H1 (cell line): Measurements from ENCODE around the gene RER1. TPM values are rescaled to one million over a fixed set of nuclear protein-coding genes. Genes with fewer than 3 reads are reported as not detected.

Experiments
- CTCF ChIA-PET: fragments of 300-600 bp; sonication (Branson Sonifier 250); formaldehyde crosslinking; loops from one replicate; lab custom pipeline; 2021; ENCODE audit not compliant: partially characterized antibody; lab: Charles Lee
- POLR2A ChIA-PET: fragments of 300-600 bp; sonication (Branson Sonifier 250); formaldehyde crosslinking; loops from one replicate; lab custom pipeline; 2021; ENCODE audit warnings: inconsistent platforms; ENCODE audit not compliant: partially characterized antibody; lab: Charles Lee
- DNase-seq, 2 experiments: peaks; one replicate each; pipeline versions ENCODE4 v3.0.0 to v3.0.0-alpha.2; 2010 to 2022; ENCODE audit warnings: low spot score in 2 of 2, low read depth in 1 of 2, mixed read lengths in 1 of 2
- FAIRE-seq: peaks from 2 replicates; lab custom pipeline; 2011; peaks lifted over from hg19 to GRCh38; lab: Jason Lieb, UNC
- H2AFZ ChIP-seq: 2 replicates; pipeline ENCODE4 v1.8.1; 2012; ENCODE audit warnings: low read length, inconsistent platforms
- H2AK5ac ChIP-seq: 2 replicates; pipeline ENCODE4 v1.6.1; 2013; ENCODE audit warnings: low read depth, low read length
- H2BK120ac ChIP-seq: replicated peaks from 2 replicates; pipeline ENCODE3; 2013; ENCODE audit warnings: low read depth, low read length, inconsistent platforms
- H2BK12ac ChIP-seq: 2 replicates; pipeline ENCODE4 v1.6.1; 2013; ENCODE audit warnings: low read depth, low read length
- H2BK15ac ChIP-seq: 2 replicates; pipeline ENCODE4 v1.6.1; 2013; ENCODE audit warnings: low read length
- H2BK20ac ChIP-seq: 2 replicates; pipeline ENCODE4 v1.6.1; 2013; ENCODE audit warnings: low read length
- H2BK5ac ChIP-seq: 2 replicates; pipeline ENCODE4 v1.6.1; 2013; ENCODE audit warnings: low read depth, low read length
- H3K14ac ChIP-seq: 2 replicates; pipeline ENCODE4 v1.6.1; 2013; ENCODE audit warnings: inconsistent platforms; ENCODE audit not compliant: insufficient read length
- H3K18ac ChIP-seq: 2 replicates; pipeline ENCODE4 v1.6.1; 2013; ENCODE audit warnings: low read length; ENCODE audit errors: extremely low read depth
- H3K23ac ChIP-seq: 2 replicates; pipeline ENCODE4 v1.6.1; 2013; ENCODE audit warnings: inconsistent platforms; ENCODE audit not compliant: insufficient read length
- H3K23me2 ChIP-seq: 2 replicates; pipeline ENCODE4 v1.6.1; 2013; ENCODE audit warnings: low read depth, low read length
- H3K27ac ChIP-seq: 2 replicates; pipeline ENCODE4 v1.6.1; 2011; ENCODE audit warnings: low read depth, low read length, inconsistent platforms
- H3K27me3 ChIP-seq, 4 experiments: replicated peaks in 1 of 4; 1 replicate in 1 of 4; 2 replicates in 3 of 4; pipeline versions ENCODE4 v1.6.1 to v1.8.1; 2011 to 2013; ENCODE audit warnings: low read length in 3 of 4, mild to moderate bottlenecking in 3 of 4, inconsistent platforms in 2 of 4, mixed read lengths in 2 of 4, moderate library complexity in 1 of 4; ENCODE audit not compliant: control insufficient read depth in 3 of 4, insufficient read depth in 3 of 4; ENCODE audit errors: extremely low read depth in 1 of 4
- H3K36me3 ChIP-seq, 4 experiments: 2 replicates each; pipeline versions ENCODE4 v1.6.1 to v1.8.1; 2011 to 2013; ENCODE audit warnings: mild to moderate bottlenecking in 4 of 4, low read length in 3 of 4, moderate library complexity in 2 of 4, control low read depth in 1 of 4, inconsistent platforms in 1 of 4; ENCODE audit not compliant: insufficient read depth in 4 of 4, control insufficient read depth in 2 of 4
- H3K4ac ChIP-seq: replicated peaks from 2 replicates; pipeline ENCODE3; 2013; ENCODE audit warnings: low read length, low read depth, mixed read lengths, inconsistent platforms; ENCODE audit not compliant: insufficient read length
- H3K4me1 ChIP-seq, 4 experiments: replicated peaks in 1 of 4; 1 replicate in 1 of 4; 2 replicates in 3 of 4; pipeline versions ENCODE4 v1.6.1 to v1.8.1; 2011 to 2013; ENCODE audit warnings: low read length in 3 of 4, inconsistent platforms in 2 of 4, mixed read lengths in 1 of 4; ENCODE audit not compliant: insufficient read depth in 4 of 4, control insufficient read depth in 3 of 4
- H3K4me2 ChIP-seq, 2 experiments: 2 replicates each; pipeline versions ENCODE4 v1.6.1 to v1.8.1; 2011 to 2013; ENCODE audit warnings: low read depth in 2 of 2, low read length in 2 of 2, control low read depth in 1 of 2, inconsistent platforms in 1 of 2, mild to moderate bottlenecking in 1 of 2; ENCODE audit not compliant: insufficient read depth in 1 of 2
- H3K4me3 ChIP-seq, 4 experiments: fragments of 200-600, 300-600 bp in 1 of 4; sonication (generic), shearing (Covaris generic), sonication (Bioruptor Twin) in 1 of 4; 2 replicates each; pipeline versions ENCODE4 v1.5.1 to v1.8.1; 2011 to 2016; ENCODE audit warnings: low read length in 4 of 4, low read depth in 3 of 4, control low read depth in 2 of 4, inconsistent platforms in 2 of 4, mild to moderate bottlenecking in 2 of 4, mixed read lengths in 1 of 4, moderate library complexity in 1 of 4; ENCODE audit not compliant: insufficient read depth in 2 of 4; ENCODE audit errors: extremely low read depth in 1 of 4
- H3K56ac ChIP-seq: replicated peaks from 2 replicates; pipeline ENCODE3; 2013; ENCODE audit warnings: low read depth, mild to moderate bottlenecking, mixed read lengths, low read length, inconsistent platforms; ENCODE audit not compliant: insufficient read length
- H3K79me1 ChIP-seq: 2 replicates; pipeline ENCODE4 v1.6.1; 2013; ENCODE audit warnings: low read depth, low read length, control low read depth
- H3K79me2 ChIP-seq, 2 experiments: 2 replicates each; pipeline versions ENCODE4 v1.6.1 to v1.8.1; 2012 to 2013; ENCODE audit warnings: low read length in 2 of 2, mild to moderate bottlenecking in 2 of 2, inconsistent platforms in 1 of 2; ENCODE audit not compliant: insufficient read depth in 2 of 2, control insufficient read depth in 1 of 2
- H3K9ac ChIP-seq, 4 experiments: replicated peaks in 1 of 4; 1 replicate in 1 of 4; 2 replicates in 3 of 4; pipeline versions ENCODE4 v1.6.1 to v1.8.1; 2011 to 2013; ENCODE audit warnings: low read depth in 3 of 4, low read length in 3 of 4, control low read depth in 2 of 4, mild to moderate bottlenecking in 2 of 4, moderate library complexity in 2 of 4, inconsistent platforms in 1 of 4; ENCODE audit errors: extremely low read depth in 1 of 4
- H3K9me3 ChIP-seq, 2 experiments: 2 replicates each; pipeline versions ENCODE4 v1.6.1 to v1.8.1; 2012 to 2013; ENCODE audit warnings: mild to moderate bottlenecking in 2 of 2, moderate library complexity in 2 of 2, control low read depth in 1 of 2, inconsistent platforms in 1 of 2, low read depth in 1 of 2, low read length in 1 of 2, mixed read lengths in 1 of 2; ENCODE audit not compliant: insufficient read depth in 2 of 2
- H4K20me1 ChIP-seq, 2 experiments: replicated peaks in 1 of 2; 2 replicates each; pipeline versions ENCODE3 to v1.8.1; 2011 to 2013; ENCODE audit warnings: inconsistent platforms in 2 of 2, low read length in 2 of 2, mild to moderate bottlenecking in 1 of 2; ENCODE audit not compliant: insufficient read depth in 2 of 2, control insufficient read depth in 1 of 2
- H4K5ac ChIP-seq: 2 replicates; pipeline ENCODE4 v1.6.1; 2013; ENCODE audit warnings: low read length, low read depth, mixed read lengths, inconsistent platforms; ENCODE audit not compliant: insufficient read length
- H4K8ac ChIP-seq: 2 replicates; pipeline ENCODE4 v1.8.0; 2013; ENCODE audit warnings: mild to moderate bottlenecking, moderate library complexity, low read length, inconsistent platforms; ENCODE audit not compliant: insufficient read depth; ENCODE audit errors: extremely low read depth
- H4K91ac ChIP-seq: replicated peaks from 2 replicates; pipeline ENCODE3; 2013; ENCODE audit warnings: low read length, mixed read lengths, inconsistent platforms; ENCODE audit not compliant: insufficient read length
- ASH2L ChIP-seq: fragments of 200-600, 300-600 bp; sonication (generic); IDR thresholded peaks from one replicate; pipeline ENCODE4 v1.7.1; 2017; ENCODE audit warnings: low read length
- EP300 ChIP-seq, 2 experiments: IDR thresholded peaks; 1 replicate in 1 of 2; 2 replicates in 1 of 2; pipeline ENCODE4 v1.6.1; 2011 to 2012; ENCODE audit warnings: low read depth in 2 of 2, low read length in 2 of 2, mild to moderate bottlenecking in 2 of 2, borderline replicate concordance in 1 of 2, inconsistent platforms in 1 of 2, moderate library complexity in 1 of 2
- JUN ChIP-seq: IDR thresholded peaks from 2 replicates; pipeline ENCODE4 v1.6.1; 2011; ENCODE audit warnings: low read depth, mild to moderate bottlenecking, improper control_type of control experiment, low read length
- JUND ChIP-seq: IDR thresholded peaks from 2 replicates; pipeline ENCODE4 v1.6.1; 2011; ENCODE audit warnings: mild to moderate bottlenecking, improper control_type of control experiment, low read length
- KDM1A ChIP-seq: fragments of 200-600, 300-600 bp; sonication (generic); IDR thresholded peaks from 2 replicates; pipeline ENCODE4 v1.7.1; 2016; ENCODE audit warnings: mild to moderate bottlenecking, low read length, borderline replicate concordance
- RBBP5 ChIP-seq: IDR thresholded peaks from 2 replicates; pipeline ENCODE4 v1.7.1; 2012; ENCODE audit warnings: low read depth, mild to moderate bottlenecking, inconsistent platforms, low read length, moderate library complexity, borderline replicate concordance
- RXRA ChIP-seq: IDR thresholded peaks from 2 replicates; pipeline ENCODE4 v1.6.1; 2011; ENCODE audit warnings: low read depth, mild to moderate bottlenecking, low read length, moderate library complexity; ENCODE audit not compliant: insufficient read depth
- TAF7 ChIP-seq: optimal IDR thresholded peaks from 2 replicates; pipeline ENCODE3; 2011; ENCODE audit warnings: low read depth, mild to moderate bottlenecking, inconsistent platforms, low read length, moderate library complexity, borderline replicate concordance
- WGBS, 2 experiments: shearing (Covaris generic) in 1 of 2; methylation state at CpG; one replicate each; pipeline versions ENCODE4 v1.1.6 to v1.1.7; 2013 to 2015; ENCODE audit warnings: low lambda C conversion rate in 2 of 2, mixed read lengths in 2 of 2, inconsistent platforms in 1 of 2, low coverage in 1 of 2, missing lambda C conversion rate in 1 of 2; ENCODE audit not compliant: insufficient replicate concordance in 2 of 2, insufficient coverage in 1 of 2, insufficient read length in 1 of 2; ENCODE audit errors: extremely low coverage in 1 of 2, missing lambda C conversion rate in 1 of 2; 5-methylcytosine and 5-hydroxymethylcytosine counted together
- polyA plus RNA-seq, 7 experiments: library from polyadenylated mRNA; depleted of rRNA in 3 of 7; stranded (reverse) in 5 of 7; unstranded in 2 of 7; fragments of >200 nt in 5 of 7; fragments of 200-250 nt in 2 of 7; gene quantifications; 1 replicate in 5 of 7; 2 replicates in 1 of 7; 4 replicates in 1 of 7; pipeline versions ENCODE4 v1.2.1 to v1.2.3, GENCODE V29; 2011 to 2013; ENCODE audit warnings: missing spikeins in 2 of 7, mixed read lengths in 2 of 7
- total RNA-seq: library from RNA; stranded (reverse); fragmentation: NEBNext Ultra II Directional; extraction: Animal tissue kit (Norgen Biotek cat#: 25700); gene quantifications from 2 replicates; pipeline ENCODE4 v1.2.1, GENCODE V29; 2021

Gene RER1
- total and polyA plus RNA-seq, 2 of the 8 experiments (the other 6 are each of a cell fraction or from before 2014, with no cell fraction given): 102 to 134 TPM

GRCh38 chr1:2393471-2393877 is 1.8 kb downstream of the RER1 start:
- Histone ChIP-seq H3K79me1 (peaks cover 12% of the 10 kb centered on the region), H3K18ac (no peak overlapping the region), H3K9me3 (no peaks in the 10 kb centered on the region), H2BK120ac (no peak overlapping the region), H2BK5ac (no peak overlapping the region), H2AK5ac (no peak overlapping the region), H3K4me2 (no peak overlapping the region; a peak in 1 of 4 replicates), H4K20me1 (peaks cover 4 to 12% of the 10 kb centered on the region in 2 experiments), H3K23me2 (peaks cover 6% of the 10 kb centered on the region; the same call in 1 of the 2 replicates), H3K4me1 (peaks cover 0 to 9% (median 2%) of the 10 kb centered on the region in 4 experiments; a peak in 6 of 7 replicates), H3K36me3 (peaks cover 3 to 22% (median 10%) of the 10 kb centered on the region in 4 experiments; a peak in 6 of 8 replicates), H4K5ac (no peak overlapping the region), H2BK20ac (no peak overlapping the region), H2BK12ac (no peak overlapping the region), H3K27ac (no peak overlapping the region), H3K9ac (no peak overlapping the region), H3K4me3 (no peak overlapping the region), H4K8ac (no peak overlapping the region), H2AFZ (no peak overlapping the region), H3K27me3 (no peaks in the 10 kb centered on the region), H2BK15ac (no peak overlapping the region), H4K91ac (no peak overlapping the region), H3K4ac (no peak overlapping the region), H3K56ac (no peak overlapping the region), H3K79me2 (peaks cover 4 to 36% of the 10 kb centered on the region in 2 experiments; a peak in 3 of 4 replicates), H3K23ac (no peak overlapping the region), H3K14ac (no peak overlapping the region)
- CTCF ChIA-PET: interaction anchor here (1.5 to 2.7 kb wide), 2 partner anchors 11 to 13 kb away, joined by 4 to 18 read pairs; no protein-coding TSS in a partner anchor
- POLR2A ChIA-PET: interaction anchor here (4.1 kb wide), 1 partner anchor 9 kb away, joined by 29 read pairs; no protein-coding TSS in a partner anchor
- DNase-seq: no peak
- 86% methylated on average over 8 of the region's 9 CpGs; no CpG with 5 or more reads in 1 of the 2 experiments for WGBS, 2 experiments
- TF ChIP-seq EP300 (IDR thresholded peaks at IDR 0.05; ENCODE audit: borderline replicate concordance in 1 of 2, low read depth in 2 of 2, low read length in 2 of 2): no peak
- TF ChIP-seq KDM1A: no peak
- TF ChIP-seq ASH2L: no peak
- no peak for TF ChIP-seq RBBP5
- TF ChIP-seq TAF7: no peak
- no peak for TF ChIP-seq JUND
- no peak for TF ChIP-seq JUN
- no peak for TF ChIP-seq RXRA
- no peak for FAIRE-seq
